Measurements from ENCODE around the gene KCNH1. TPM values are rescaled to one million over a fixed set of nuclear protein-coding genes. Genes with fewer than 3 reads are reported as not detected.

The KCNH1 gene
- total and polyA plus RNA-seq, 2 of the 4 experiments (the other 2 are of a cell fraction): 0.27 to 0.54 TPM

DNA sequence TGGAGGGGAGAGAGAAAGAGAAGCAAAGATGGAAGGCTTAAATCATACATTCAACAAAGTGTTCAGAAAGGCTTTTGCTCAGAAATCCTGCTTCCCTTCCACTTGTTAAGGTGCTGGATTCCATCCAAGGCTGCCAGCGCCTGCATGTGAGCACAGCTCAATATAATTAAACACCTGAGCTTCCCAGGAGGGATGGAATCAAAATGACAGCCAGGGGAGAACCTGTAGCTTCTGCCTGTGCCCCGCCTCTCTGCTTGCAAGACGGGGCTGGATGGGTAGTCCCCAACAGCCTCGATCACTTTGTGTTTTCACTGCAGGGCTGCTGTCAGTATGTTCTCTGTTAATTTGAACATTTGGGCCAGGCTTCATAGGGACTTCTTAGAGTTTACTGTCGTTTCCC lies 225.7 kb downstream of the KCNH1 start:
- H4K20me1 ChIP-seq (ENCODE audit: insufficient read depth, low read length): no peaks in the 10 kb centered on the region
- H3K9me3 ChIP-seq (ENCODE audit: control insufficient read depth, insufficient read depth, low read length): no peaks in the 10 kb centered on the region
- no peak overlapping the region for H3K9ac ChIP-seq (ENCODE audit: low read depth, low read length)
- H2AK5ac ChIP-seq (ENCODE audit: low read depth, low read length): no peak overlapping the region
- no peak overlapping the region for H3K4me2 ChIP-seq (ENCODE audit: low read depth, low read length)
- no peak overlapping the region for H3K18ac ChIP-seq (ENCODE audit: low read depth, low read length)
- no peak overlapping the region for H2BK5ac ChIP-seq (ENCODE audit: low read depth, low read length, poor library complexity, severe bottlenecking)
- no peak overlapping the region for H3K56ac ChIP-seq (ENCODE audit: extremely low read depth, insufficient read depth, low read length)
- CTCF ChIA-PET: no interaction called here
- H3K23ac ChIP-seq (ENCODE audit: low read depth, low read length): no peak overlapping the region
- no peaks in the 10 kb centered on the region for H3K4me1 ChIP-seq (ENCODE audit: control insufficient read depth, insufficient read depth, low read length)
- no peak overlapping the region for H3K27ac ChIP-seq (ENCODE audit: insufficient read depth, low read length)
- POLR2A ChIA-PET (ENCODE audit: unreplicated experiment): no interaction called here
- H4K5ac ChIP-seq (ENCODE audit: low read depth, low read length): no peak overlapping the region
- ATAC-seq (ENCODE audit: low read depth) (no peak), DNase-seq (no peak)
- H2BK15ac ChIP-seq (ENCODE audit: low read depth, low read length): no peak overlapping the region
- BruUV-seq (replicated peaks): no TSS peak
- H3K4ac ChIP-seq (ENCODE audit: low read depth, low read length): no peak overlapping the region
- no peaks in the 10 kb centered on the region for H3K9me1 ChIP-seq (ENCODE audit: insufficient read depth, low read length)
- no peaks in the 10 kb centered on the region for H3K36me3 ChIP-seq (ENCODE audit: control insufficient read depth, insufficient read depth, low read length)
- no peak overlapping the region for H4K8ac ChIP-seq (ENCODE audit: low read depth in 2 of 2, low read length in 2 of 2)
- intact Hi-C loops (cut with micrococcal nuclease): no loop called here
- no CpG with 5 or more reads among the region's 5 CpGs for WGBS, 2 experiments (ENCODE audit: extremely low coverage in 2 of 2, insufficient read length in 1 of 2)
- H3K14ac ChIP-seq (replicated peaks; ENCODE audit: low read depth, low read length): no peak overlapping the region
- in situ Hi-C loops (cut with MboI; ENCODE audit: low sequenced_read_pairs): no loop called here
- TF ChIP-seq MXI1 (IDR thresholded peaks at IDR 0.05; ENCODE audit: borderline replicate concordance, low read depth, low read length): no peak
- TF ChIP-seq POLR2A (IDR thresholded peaks at IDR 0.05; ENCODE audit: low read depth, low read length): no peak
- no peak for TF ChIP-seq NFE2L2 (IDR thresholded peaks at IDR 0.05; ENCODE audit: low read depth, low read length)
- no peak for TF ChIP-seq SMC3 (IDR thresholded peaks at IDR 0.05; ENCODE audit: low read depth, low read length)
- TF ChIP-seq, protein P1, sequence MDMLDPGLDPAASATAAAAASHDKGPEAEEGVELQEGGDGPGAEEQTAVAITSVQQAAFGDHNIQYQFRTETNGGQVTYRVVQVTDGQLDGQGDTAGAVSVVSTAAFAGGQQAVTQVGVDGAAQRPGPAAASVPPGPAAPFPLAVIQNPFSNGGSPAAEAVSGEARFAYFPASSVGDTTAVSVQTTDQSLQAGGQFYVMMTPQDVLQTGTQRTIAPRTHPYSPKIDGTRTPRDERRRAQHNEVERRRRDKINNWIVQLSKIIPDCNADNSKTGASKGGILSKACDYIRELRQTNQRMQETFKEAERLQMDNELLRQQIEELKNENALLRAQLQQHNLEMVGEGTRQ (IDR thresholded peaks at IDR 0.05; ENCODE audit: low read depth, low read length): no peak
- no peak for TF ChIP-seq CTCF (conservative IDR thresholded peaks at IDR 0.05; ENCODE audit: low read depth, low read length)
- no peak for TF ChIP-seq MAZ (IDR thresholded peaks at IDR 0.05; ENCODE audit: borderline replicate concordance, low read depth, low read length)
- no peak overlapping the region for H2AK9ac ChIP-seq (replicated peaks; ENCODE audit: low read depth, low read length, poor library complexity)
- no peak overlapping the region for H4K91ac ChIP-seq (ENCODE audit: insufficient read depth, low read depth, low read length)
- H3K27me3 ChIP-seq (ENCODE audit: control insufficient read depth, insufficient read depth, low read length): no peaks in the 10 kb centered on the region
- no peak overlapping the region for H2BK20ac ChIP-seq (ENCODE audit: low read depth, low read length)
- H3K4me3 ChIP-seq (ENCODE audit: insufficient read depth, low read depth, low read length): no peak overlapping the region
- no peak overlapping the region for H2AFZ ChIP-seq (replicated peaks; ENCODE audit: low read length, poor library complexity)
- dilution Hi-C loops (cut with HindIII; ENCODE audit: low sequenced_read_pairs, unreplicated experiment): no loop called here
- no peak overlapping the region for H2BK120ac ChIP-seq (ENCODE audit: low read depth, low read length)
- no peaks in the 10 kb centered on the region for H3K79me1 ChIP-seq (ENCODE audit: low read depth in 1 of 2, low read length in 2 of 2)
